Measurements from ENCODE around the gene FKBP2. TPM values are rescaled to one million over a fixed set of nuclear protein-coding genes. Genes with fewer than 3 reads are reported as not detected.

Gene FKBP2
- total RNA-seq, result 49.2 and 59.8 TPM in 2 replicates
- polyA plus RNA-seq (2012), result 208 TPM

DNA sequence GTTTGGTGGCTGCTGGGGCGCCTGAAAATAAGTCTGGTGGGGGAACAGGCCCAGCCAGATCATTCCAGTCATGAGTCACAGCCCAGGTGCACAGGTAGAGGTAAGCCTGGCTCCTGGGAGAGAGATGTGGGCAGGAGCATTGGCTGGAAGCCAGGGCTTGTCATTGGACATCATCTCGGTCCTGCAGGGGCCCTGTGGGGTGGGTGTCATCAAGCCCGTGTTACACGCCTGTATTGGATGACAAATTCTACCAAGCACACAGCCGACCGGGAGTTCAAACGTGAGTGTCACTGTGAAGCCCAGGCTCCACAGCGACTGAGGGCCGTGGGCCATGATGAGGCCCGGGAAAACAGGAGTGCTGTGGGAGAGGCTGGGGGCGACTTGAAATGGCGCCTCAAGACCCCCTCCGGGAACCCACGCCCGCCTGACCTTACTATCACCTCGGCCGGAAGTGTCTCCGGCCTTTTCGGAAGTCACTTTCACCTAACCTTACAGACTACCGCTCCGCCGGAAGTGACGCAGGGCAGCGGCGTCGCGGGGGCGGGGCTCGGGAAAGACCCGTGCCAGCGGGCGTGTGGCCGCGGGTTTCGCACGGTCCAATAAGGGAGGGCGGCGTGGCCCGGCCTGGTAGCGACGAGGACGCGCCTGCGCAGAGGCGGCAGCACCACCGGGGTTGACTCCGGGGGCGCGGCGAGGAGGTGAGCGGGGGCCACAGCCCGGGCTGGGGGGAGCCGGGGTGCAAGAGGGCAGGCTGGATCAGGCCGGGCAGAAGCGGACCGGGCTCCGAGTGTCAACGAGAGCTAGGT lies at the start of gene FKBP2:
Gene FKBP2 (plus strand): TSS at position 661 of the 806 bp plus-strand sequence. CDS start 1,293 bp downstream, outside the sequence.
- DNase-seq (ENCODE audit: low read depth), result peak; percentile 97

DNA sequence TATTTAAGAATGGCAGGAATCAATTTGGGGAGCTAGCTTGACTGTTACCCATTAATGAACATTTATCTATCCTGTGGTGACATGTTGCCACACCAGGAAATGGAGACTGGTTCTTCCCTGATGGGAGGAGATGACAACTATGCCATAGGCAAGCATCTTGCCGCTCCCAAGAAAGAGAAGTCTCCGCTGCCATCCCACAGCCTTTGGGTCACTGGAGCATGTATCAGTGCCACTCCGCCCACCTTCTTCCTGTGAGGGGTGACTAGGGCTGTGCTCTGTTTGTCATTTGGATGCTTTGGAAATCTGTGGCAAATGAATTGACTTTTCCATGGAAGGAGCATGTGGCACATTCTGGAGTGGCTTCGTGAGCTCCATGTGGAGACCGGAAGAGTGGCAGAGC lies 48.5 kb upstream of the FKBP2 start:
- DNase-seq (ENCODE audit: low read depth), result no peak

DNA sequence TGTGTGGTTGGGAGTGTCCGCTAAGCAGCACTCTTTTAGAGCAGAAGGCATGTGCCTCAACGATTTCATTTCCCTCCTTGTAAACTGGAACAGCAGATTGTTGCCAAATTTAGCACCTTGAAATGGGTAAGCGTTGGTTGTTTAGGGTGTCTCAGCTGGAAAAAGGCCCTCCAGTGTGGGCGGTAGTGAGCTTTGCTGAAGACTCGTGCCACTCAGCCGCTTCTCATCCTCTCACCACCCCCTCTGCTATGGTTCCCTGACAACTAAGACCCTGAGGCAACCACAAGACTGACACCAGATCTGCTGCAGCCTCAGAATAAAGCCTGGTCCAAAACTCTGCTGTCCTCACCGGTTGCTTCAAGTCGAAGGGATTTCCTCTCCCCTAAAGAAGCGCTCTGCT lies 44.3 kb upstream of the FKBP2 start:
- DNase-seq (ENCODE audit: low read depth), result no peak

DNA sequence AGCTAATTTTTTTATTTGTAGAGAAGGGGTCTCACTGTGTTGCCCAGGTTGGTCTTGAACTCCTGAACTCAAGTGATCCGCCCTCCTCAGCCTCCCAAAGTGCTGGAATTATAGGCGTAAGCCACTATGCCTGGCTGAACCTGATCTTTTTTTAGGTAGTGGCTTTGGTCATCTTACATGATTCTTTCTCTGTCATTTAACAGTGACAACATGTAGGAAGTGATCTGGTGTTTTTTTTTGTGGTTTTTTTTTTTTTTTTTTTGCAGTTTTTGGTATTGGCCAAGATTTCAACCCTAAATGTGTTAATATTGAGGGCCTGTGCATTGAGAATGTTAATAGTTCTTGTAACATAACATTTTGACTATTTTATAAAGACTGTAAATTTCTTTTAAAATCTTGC lies 42.4 kb upstream of the FKBP2 start:
- no peak for DNase-seq (ENCODE audit: low read depth)

DNA sequence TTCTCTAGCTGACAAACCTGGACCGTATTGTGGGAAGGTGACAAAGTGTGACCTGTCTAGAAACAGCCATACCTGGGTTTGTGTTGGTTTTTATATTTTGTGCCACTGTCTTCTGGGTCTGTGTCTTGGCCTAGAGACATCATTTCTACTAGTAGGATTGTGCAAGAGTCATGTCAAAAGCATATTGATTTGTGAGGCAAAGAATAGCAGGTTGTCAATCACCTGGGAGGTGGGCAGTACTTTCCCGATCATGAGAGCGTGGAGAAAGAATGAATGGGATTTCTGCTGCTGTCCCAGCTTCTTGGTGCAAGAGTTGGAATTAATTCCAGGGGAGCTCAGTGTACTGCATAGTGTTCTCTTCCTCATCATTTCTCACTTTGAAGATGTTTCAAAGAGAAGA lies 39.4 kb upstream of the FKBP2 start:
- no peak for DNase-seq (ENCODE audit: low read depth)

DNA sequence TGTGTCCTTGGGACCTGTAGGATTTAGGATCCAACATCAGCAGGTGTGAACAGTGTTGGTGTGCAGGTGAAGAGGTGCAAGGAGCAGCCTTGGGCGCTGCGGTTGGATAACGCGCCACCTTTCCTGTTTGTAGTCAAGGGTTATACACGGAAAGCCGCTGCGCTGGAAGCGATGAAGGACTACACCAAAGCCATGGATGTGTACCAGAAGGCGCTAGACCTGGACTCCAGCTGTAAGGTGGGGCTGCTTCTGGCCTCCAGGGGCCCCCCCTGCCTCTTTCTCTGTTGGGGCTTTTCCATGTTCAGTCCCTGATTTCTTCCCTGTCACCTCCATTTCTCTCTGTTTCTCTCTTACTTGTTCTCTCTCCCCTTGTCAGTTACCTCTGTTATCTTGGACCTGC lies 37.9 kb upstream of the FKBP2 start:
- DNase-seq (ENCODE audit: low read depth), result no peak

DNA sequence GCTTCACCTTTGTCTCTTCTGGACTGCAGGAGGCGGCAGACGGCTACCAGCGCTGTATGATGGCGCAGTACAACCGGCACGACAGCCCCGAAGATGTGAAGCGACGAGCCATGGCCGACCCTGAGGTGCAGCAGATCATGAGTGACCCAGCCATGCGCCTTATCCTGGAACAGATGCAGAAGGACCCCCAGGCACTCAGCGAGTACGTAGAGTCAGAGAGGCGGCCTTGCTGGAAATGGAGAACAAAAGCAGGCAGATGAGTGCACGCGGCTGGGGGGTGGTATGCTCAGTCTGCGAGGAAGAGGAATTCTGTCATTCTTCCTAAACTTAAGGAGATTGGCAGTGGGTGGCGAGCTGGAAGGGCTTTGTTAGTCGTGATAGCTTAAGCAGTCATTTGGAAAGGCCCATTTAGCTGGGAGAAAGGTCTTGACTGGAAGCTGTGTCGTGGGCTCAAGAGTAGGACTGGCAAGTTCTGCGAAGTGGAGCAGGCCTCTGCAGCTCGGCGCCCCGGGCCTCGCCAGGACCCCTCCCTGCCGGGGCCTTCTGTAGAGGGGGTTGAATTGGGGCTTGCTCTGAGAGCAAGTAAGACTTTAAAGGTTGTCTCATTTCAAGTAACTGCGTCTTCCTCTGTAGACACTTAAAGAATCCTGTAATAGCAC lies 37.3 kb upstream of the FKBP2 start:
- no peak for DNase-seq (ENCODE audit: low read depth)

DNA sequence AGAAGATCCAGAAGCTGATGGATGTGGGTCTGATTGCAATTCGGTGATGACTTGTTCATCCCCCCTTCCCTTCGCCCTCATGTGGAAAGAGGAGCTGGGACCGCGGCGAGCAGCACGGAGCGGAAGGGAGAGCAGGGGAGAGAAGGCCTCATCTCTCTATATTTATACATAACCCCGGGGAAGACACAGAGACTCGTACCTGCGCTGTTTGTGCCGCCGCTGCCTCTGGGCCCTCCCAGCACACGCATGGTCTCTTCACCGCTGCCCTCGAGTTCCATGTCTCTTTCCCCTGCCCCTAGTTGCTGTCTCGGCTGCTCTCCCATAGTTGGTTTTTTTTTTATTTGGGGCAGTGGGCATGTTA lies 36.8 kb upstream of the FKBP2 start:
- DNase-seq (ENCODE audit: low read depth), result no peak

DNA sequence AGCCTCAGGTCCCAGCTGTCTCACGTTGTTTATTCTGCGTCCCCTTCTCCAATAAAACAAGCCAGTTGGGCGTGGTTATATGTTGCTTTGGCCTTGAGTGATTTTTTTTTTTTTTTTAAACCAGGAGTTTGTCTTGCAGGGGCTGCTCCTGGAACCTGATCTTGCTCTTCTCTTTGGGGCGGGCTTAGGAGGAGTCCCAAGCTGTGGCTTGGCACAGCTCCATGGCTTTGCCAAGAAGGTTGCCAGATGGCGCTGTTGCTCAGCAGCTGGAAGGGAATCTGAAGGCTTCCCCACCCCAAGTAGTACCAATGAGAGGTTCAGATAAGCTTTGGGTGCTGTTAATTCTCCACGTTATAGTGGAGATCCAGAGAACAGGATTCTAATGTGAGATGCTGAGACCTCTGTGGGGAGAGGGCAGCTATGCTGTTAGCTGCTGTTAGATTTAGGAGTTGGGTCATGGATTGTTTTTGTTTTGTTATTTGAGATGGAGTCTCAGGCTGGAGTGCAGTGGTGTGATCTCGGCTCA lies 36.4 kb upstream of the FKBP2 start:
- DNase-seq (ENCODE audit: low read depth), result peak; percentile 98

DNA sequence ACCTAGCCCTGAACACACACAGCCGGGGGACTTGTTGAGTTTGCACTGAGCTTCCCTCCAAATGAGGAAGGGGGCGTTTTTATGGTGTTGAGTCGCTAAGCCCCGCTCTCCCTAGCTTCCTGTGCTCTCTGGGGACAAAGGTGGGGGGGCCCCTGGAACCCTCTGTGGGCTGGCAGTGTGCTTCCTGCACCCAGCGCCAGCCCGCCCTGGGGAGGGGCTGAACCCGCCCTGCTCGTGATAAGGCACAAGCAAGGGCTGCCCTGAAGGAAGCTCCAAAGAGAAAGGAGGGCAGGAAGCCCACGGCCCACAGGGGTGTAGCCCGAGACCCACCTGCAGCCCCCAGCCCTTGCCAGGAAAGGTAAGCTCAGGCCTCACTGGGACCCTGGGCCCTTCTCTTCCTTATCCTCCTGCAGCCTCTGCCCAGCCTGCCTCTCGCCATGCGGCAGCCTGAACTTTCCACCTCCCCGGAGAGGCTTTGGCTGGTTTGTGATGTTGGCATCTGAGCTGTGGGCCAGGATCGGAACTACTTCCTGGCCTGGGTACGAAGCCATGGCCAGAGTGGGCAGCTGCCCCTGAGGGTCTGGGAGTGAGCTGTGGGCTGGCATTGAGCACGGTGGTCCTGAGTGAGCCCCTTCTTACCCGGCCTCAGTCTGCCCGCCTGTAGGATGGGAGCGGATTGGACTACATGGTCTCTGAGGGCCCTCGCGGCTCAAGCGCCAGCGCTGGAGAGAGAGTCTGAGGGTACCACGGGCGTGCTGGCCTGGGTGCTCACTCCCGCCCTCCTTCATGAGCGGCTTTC lies 34.2 kb upstream of the FKBP2 start, which contains the start of gene FERMT3:
Gene FERMT3 (plus strand): TSS at position 265 of the 799 bp plus-strand sequence. CDS start 644 bp downstream, outside the sequence.
- DNase-seq (ENCODE audit: low read depth), result no peak

DNA sequence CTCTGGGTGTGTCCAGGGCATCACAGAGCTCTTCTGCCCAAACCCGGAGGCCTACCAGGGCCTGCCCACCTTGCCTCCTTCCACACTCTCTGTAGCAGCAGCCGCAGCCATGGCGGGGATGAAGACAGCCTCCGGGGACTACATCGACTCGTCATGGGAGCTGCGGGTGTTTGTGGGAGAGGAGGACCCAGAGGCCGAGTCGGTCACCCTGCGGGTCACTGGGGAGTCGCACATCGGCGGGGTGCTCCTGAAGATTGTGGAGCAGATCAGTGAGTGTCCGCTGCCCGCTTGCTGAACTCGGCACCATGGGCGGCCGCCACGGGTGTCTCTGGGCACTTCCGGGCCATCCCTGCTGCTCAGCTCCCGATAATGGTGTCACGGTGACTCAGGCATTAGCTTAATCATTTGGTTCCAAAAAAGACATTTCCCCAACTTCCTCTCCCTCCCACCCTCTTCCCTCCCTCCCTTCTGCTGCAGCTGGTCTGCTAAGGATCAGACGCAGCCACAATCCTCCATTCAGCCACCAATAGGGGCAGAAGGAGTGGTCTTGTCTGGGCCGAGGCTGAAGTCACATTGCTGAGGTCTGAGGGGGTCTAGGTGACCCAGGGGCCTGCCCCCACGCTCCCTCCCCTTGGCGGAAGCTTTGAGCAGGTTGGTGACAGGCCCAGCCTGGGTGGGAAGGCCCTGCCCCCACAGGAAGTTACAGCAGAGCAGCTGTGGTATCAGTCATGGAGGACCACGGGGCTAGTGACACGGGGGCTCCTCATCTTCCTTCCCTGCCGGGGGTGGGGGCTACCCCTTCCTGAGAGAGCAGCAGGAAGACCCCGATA lies 33.4 kb upstream of the FKBP2 start:
- peak; percentile 86 for DNase-seq (ENCODE audit: low read depth)

DNA sequence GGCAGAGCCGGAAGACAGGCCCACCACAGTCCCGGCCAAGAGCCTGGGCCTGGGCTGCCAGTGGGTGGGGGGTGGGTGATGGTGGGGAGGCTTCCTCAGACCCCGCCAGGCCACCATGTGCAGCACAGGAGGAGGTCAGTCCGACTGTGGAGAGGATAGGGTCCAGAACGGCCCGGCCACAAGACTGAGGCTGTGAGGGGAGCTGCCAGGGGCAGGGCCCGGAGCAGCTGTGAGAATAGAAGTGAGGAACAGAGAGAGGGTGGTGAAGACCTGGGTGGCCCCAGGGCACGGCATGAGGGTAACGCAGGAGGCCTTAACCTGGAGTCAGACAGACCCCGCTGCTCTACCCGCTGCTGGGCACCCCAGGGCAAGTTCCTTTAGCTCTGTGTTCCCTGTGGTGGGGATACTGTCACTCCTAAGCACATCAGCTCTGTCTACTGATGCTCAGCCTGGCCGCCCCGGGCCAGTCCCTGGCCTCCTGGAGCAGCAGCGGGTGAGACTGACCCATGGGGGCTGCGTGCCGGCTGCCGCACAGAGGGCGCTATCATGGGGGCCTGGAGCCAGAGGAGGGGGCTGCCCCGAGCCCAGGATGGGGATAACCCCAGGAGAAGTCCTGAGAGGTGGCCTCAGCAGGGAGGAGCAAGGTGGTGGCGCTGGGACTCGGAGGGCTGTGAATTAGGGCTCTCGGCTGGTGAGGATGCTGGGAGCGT lies 32.7 kb upstream of the FKBP2 start:
- peak; percentile 40 for DNase-seq (ENCODE audit: low read depth)

DNA sequence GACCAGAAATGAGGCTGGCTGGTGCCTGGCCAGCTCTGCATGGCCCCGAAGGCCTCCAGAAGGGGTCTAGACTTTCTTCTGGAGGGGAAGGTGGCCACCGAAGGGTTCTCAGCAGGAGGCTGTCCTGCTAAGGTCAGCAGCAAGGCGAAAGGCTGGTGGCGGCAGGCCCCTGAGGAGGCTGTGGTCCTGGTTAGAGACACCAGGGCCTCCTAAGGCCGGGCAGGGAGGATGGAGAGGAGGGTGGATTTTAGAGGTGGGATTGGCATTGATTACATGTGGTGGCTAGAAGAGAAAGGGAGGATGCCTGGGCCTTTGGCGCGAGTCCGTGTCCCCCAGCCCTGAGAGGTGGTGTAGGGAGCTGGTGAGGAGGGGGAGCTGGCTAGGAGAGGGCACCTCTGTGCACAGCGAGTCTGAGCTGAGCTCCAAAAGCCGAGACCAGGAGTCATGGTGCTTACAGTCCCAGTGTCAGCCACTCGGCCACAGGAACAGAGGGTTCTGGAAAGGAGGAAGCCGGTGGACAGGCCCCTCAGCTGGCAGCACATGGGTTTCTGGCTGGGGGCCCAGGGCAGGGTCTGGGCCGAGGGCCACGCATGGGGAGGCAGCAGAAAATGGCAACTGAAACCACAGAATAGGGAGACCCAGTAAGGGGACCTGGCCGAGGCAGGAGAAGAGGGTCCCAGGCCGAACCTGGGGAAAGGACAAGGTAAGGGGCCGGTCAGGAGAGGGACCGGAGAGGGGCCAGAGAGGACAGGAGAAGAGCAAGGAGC lies 31.9 kb upstream of the FKBP2 start:
- no peak for DNase-seq (ENCODE audit: low read depth)

DNA sequence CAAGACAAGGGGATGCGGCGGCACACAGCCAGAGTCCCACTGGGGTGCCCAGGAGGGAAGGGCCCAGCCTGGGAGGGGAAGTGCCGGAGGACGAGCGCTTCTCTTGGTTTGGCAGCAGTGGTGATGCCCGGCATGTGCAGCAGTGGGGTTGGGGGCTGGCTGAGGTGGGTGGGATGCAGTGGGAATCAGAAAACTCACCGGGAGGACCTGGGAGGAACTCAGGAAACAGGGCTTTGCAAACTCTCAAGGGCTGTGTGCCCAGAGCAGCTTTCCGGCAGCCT lies 31.4 kb upstream of the FKBP2 start:
- DNase-seq (ENCODE audit: low read depth), result no peak

DNA sequence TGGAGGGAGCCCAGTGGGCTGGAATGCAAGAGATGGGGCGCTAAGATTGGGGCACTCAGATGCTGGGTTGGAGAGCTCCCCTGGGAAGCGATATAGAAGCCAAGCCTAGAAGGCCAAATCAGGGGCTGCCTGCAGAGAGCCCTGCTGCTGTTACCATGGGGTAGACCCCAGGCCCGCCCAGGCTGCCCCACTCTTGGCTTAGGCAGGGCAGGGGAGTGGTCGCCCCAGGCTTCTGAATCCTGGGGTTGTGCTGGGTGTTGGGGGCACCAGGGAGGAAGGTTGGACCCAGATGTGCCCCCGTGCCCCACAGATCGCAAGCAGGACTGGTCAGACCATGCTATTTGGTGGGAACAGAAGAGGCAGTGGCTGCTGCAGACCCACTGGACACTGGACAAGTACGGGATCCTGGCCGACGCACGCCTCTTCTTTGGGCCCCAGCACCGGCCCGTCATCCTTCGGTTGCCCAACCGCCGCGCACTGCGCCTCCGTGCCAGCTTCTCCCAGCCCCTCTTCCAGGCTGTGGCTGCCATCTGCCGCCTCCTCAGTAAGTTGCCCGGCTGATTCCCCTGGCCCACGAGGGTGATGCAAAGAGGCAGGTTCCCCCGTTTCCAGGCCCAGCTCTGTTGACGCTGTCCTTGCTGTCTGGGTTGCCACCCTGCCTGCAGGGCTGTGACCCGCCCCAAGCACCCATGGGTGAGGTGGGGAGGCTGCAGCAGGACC lies 30.4 kb upstream of the FKBP2 start:
- no peak for DNase-seq (ENCODE audit: low read depth)

DNA sequence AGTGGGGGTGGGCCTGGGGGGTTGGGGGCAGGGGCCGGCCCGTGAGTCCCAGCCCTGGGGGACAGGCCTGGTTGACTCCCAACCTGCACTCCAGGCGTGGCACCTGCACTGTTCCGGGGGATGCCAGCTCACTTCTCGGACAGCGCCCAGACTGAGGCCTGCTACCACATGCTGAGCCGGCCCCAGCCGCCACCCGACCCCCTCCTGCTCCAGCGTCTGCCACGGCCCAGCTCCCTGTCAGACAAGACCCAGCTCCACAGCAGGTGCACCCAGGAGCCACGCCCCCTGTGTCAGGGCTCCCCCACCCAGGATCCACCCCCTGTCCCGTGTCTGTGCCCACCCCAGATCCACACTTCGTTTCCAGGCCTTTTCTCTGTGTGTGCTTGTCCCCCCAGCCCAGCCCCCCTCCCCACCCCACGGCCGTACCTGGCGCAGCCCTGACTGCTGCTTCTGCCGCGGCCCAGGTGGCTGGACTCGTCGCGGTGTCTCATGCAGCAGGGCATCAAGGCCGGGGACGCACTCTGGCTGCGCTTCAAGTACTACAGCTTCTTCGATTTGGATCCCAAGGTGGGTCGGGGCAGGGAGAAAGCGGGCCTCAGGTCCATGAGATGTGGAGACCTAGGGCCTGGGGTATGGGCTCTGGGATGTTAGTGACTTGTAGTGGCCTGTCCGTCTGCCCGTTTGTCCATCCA lies 29.6 kb upstream of the FKBP2 start:
- no peak for DNase-seq (ENCODE audit: low read depth)

DNA sequence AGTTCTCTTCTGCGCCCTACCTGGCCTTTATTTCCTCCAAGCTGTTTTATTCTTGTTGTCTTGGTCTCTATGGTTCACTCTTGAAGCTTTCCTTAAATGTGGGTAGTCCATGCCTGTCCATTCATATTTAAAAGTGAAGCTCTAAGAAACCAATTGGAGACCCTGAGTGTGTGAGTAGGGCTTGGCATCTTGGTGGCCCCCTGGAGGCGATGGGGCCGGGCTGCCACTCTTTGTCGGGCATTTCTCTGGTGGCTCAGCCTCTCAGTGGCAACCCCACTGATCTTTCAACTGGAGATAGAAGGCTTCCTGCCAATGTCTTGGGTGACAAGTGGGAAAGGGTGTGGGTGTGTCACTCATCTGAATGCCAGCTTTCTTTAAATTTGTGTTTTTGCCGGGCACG lies 24.0 kb upstream of the FKBP2 start:
- no peak for DNase-seq (ENCODE audit: low read depth)

DNA sequence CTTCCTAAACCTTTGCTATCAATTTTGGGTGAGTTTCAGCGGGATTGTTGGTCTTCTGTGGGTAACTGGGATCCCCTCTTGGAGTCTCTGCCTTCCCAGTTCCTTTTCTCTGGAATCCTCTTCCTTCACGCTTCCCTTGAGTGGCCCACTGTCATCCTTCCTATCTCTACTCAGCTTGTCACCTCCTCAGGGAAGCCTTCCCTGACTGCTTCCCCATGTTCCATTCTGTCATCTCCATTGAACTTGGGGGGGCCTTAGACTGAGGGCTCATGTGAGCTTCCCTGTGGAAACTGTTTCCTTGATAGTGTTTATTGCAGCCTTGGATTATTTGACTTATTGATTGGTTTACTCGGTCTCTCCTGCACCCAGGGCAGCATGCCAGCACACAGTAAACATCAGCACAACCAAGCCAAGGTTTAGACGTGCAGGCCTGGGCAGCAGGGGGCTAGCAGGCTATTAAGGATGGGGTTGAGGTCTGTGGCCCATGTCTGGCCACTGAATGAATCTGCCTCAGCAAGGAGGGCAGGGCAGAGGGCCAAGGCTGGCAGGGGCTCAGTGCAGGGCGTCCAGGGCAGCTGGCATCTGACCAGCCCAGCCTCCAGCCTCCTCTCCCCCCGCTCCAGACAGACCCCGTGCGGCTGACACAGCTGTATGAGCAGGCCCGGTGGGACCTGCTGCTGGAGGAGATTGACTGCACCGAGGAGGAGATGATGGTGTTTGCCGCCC lies 22.1 kb upstream of the FKBP2 start:
- no peak for DNase-seq (ENCODE audit: low read depth)

Measured in myocyte (in vitro differentiated cells).